Measurements from ENCODE around the gene ZSWIM8. TPM values are rescaled to one million over a fixed set of nuclear protein-coding genes. Genes with fewer than 3 reads are reported as not detected.
A peak's percentile ranks its signal among the peaks of the same experiment; 100 is the strongest.
"Not testable (repeated sequence)": the region's sequence is repeated elsewhere in the genome, so short reads cannot be mapped to it uniquely, and the experiment has no call there.

ZSWIM8 gene
- total and polyA plus RNA-seq, 2 experiments from 2014 or later = 63.7 to 115 TPM

DNA sequence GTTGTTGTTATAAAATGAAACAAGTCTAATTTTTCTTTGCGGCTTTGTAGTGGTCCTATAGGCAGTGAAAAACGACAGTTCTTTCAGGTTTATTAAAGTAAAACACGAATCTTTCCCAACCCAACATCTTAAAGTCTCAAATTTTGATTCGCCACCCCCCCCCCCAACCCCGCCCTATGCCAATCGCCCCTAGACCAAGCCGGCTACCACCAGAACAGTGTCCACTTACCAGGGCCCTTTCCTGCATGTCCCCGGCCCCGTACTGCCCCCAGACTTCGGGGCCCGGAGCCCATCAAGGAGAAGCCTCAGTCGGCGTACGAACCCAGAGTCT lies 3.9 kb upstream of the ZSWIM8 start:
- Histone ChIP-seq H3K4me1 (ENCODE audit: low read depth) (peaks cover 4% of the 10 kb centered on the region), H3K9me3 (ENCODE audit: low read depth) (no peaks in the 10 kb centered on the region), H3K27me3 (no peaks in the 10 kb centered on the region), H3K4me3 (peak overlapping the region; percentile 70), H3K36me3 (peaks cover 12% of the 10 kb centered on the region), H3K27ac (peak overlapping the region; percentile 89)
- DNase-seq (ENCODE audit: low read depth in 1 of 2, low spot score in 1 of 2) = no peak
- no peak for TF ChIP-seq CTCF (IDR thresholded peaks at IDR 0.05; ENCODE audit: low read depth, low read length)

DNA sequence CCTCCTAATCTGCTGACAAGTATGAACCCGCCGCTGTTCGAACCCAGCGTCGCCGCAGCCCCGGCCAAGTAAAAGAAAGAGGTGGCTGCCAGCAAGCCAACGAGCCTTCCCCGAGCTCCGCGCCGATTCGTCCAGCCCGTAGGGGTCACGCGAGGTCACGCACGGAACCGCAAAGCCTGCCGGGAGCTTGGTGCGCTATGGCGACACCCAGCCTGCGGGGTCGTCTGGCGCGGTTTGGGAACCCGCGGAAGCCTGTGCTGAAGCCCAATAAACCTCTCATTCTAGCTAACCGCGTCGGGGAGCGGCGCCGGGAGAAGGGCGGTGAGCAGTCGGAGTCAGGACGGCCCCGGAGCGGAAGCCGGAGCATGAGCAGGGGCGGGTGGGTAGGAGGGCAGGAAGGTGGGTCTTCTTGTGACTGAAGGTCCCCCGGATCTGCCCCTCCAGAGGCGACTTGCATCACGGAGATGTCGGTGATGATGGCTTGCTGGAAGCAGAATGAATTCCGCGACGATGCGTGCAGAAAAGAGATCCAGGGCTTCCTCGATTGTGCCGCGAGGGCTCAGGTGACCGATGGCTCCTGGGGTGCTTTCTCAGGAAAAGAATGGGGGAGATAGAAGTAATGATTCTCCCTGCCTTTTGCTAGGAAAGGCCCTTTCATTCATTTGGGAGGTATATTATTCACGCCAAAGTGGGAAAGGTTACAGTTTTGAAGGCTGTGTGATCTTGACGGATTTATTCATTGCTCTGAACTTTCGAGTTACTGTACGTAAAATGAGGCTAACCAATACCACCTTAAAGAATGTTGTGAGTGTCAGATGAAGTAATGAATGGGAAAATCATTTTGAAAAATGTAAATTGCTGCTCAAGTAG lies 3.3 kb upstream of the ZSWIM8 start, which contains the start of gene CHCHD1:
Gene CHCHD1 (plus strand): TSS at position 170 of the 870 bp plus-strand sequence. CDS start 28 bp downstream, at position 198.
- H3K27me3 ChIP-seq = no peaks in the 10 kb centered on the region
- no peak for TF ChIP-seq CTCF (IDR thresholded peaks at IDR 0.05; ENCODE audit: low read depth, low read length)
- H3K36me3 ChIP-seq = peaks cover 8% of the 10 kb centered on the region
- peaks cover 4% of the 10 kb centered on the region for H3K4me1 ChIP-seq (ENCODE audit: low read depth)
- H3K27ac ChIP-seq = peak within 1 kb of the TSS; percentile 89
- no peaks in the 10 kb centered on the region for H3K9me3 ChIP-seq (ENCODE audit: low read depth)
- peak; percentile 92 for DNase-seq (ENCODE audit: low read depth in 1 of 2, low spot score in 1 of 2)
- H3K4me3 ChIP-seq = peak within 1 kb of the TSS; percentile 70

DNA sequence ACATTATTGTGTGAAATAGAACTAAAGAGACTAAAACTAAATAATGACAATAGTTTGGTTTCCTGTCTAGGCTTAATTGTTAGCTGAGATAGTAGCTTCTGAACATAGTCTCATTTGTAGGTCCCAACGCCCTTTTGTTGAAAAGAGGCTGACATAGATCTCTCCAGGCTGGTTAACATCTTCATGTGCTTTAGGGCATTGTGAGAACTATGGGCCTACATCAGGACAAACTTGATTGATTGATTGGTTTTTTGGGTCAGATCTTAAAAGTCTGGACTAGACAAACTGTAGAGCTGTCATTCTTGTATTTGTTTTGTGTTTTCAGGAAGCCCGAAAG lies 2.7 kb upstream of the ZSWIM8 start:
- Histone ChIP-seq H3K27me3 (no peaks in the 10 kb centered on the region), H3K4me3 (peak overlapping the region; percentile 70), H3K27ac (no peak overlapping the region), H3K36me3 (peaks cover 7% of the 10 kb centered on the region), H3K9me3 (ENCODE audit: low read depth) (no peaks in the 10 kb centered on the region), H3K4me1 (ENCODE audit: low read depth) (peaks cover 4% of the 10 kb centered on the region)
- TF ChIP-seq CTCF (IDR thresholded peaks at IDR 0.05; ENCODE audit: low read depth, low read length) = no peak
- no peak for DNase-seq (ENCODE audit: low read depth in 1 of 2, low spot score in 1 of 2)

GRCh38 chr10:73785721-73786511 lies 510 bp downstream of the ZSWIM8 start:
- Histone ChIP-seq H3K36me3 (peaks cover 11% of the 10 kb centered on the region), H3K27ac (peak overlapping the region; percentile 83), H3K4me3 (peak overlapping the region; percentile 87), H3K4me1 (ENCODE audit: low read depth) (peaks cover 4% of the 10 kb centered on the region), H3K9me3 (ENCODE audit: low read depth) (no peaks in the 10 kb centered on the region), H3K27me3 (no peaks in the 10 kb centered on the region)
- DNase-seq (ENCODE audit: low read depth in 1 of 2, low spot score in 1 of 2) = peak; percentile 40 to 86
- TF ChIP-seq CTCF (IDR thresholded peaks at IDR 0.05; ENCODE audit: low read depth, low read length) = no peak

GRCh38 chr10:73786512-73786885 lies 1.1 kb downstream of the ZSWIM8 start:
- TF ChIP-seq CTCF (IDR thresholded peaks at IDR 0.05; ENCODE audit: low read depth, low read length) = no peak
- Histone ChIP-seq H3K4me1 (ENCODE audit: low read depth) (no peaks in the 10 kb centered on the region), H3K9me3 (ENCODE audit: low read depth) (no peaks in the 10 kb centered on the region), H3K27ac (peak overlapping the region; percentile 83), H3K36me3 (peaks cover 16% of the 10 kb centered on the region), H3K4me3 (peak overlapping the region; percentile 87), H3K27me3 (no peaks in the 10 kb centered on the region)
- DNase-seq (ENCODE audit: low read depth in 1 of 2, low spot score in 1 of 2) = no peak

- H3K4me1 ChIP-seq (ENCODE audit: low read depth); H3K4me3 ChIP-seq; DNase-seq (ENCODE audit: low read depth in 1 of 2, low spot score in 1 of 2); H3K9me3 ChIP-seq (ENCODE audit: low read depth); H3K27ac ChIP-seq; H3K27me3 ChIP-seq: not testable (repeated sequence)
- H3K36me3 ChIP-seq = peaks cover 19% of the 10 kb centered on the region
Observed at GRCh38 chr10:73787031-73787800, 1.8 kb downstream of the ZSWIM8 start.
